Measurements from ENCODE around the gene CENPP. TPM values are rescaled to one million over a fixed set of nuclear protein-coding genes. Genes with fewer than 3 reads are reported as not detected.

CENPP gene
- total RNA-seq, 2 donors from 2014 or later: 0.78 to 2.3 TPM

DNA sequence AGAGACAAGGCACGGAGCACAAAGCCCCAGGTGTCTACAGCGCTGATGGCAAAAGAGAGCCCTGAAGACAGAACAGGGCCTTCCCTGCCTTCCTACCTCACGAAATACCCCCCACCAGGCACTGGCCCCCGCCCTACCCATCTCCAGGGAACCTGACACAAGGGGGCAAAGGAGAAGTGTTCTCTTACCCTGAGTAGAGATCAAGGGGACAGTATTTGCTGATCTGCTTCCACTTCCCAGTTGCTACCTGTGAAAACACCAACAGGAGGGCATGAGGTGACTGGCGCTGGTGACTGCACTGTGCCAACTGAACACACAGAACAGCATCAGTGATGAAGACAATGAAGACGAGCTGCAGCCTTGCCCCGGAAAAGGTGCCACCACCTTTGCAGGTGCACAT lies 316.8 kb downstream of the CENPP start:
- H3K4me3 ChIP-seq: no peak overlapping the region
- H3K4me1 ChIP-seq: no peaks in the 10 kb centered on the region
- no peak for TF ChIP-seq POLR2A (IDR thresholded peaks at IDR 0.05)
- TF ChIP-seq, protein P1, sequence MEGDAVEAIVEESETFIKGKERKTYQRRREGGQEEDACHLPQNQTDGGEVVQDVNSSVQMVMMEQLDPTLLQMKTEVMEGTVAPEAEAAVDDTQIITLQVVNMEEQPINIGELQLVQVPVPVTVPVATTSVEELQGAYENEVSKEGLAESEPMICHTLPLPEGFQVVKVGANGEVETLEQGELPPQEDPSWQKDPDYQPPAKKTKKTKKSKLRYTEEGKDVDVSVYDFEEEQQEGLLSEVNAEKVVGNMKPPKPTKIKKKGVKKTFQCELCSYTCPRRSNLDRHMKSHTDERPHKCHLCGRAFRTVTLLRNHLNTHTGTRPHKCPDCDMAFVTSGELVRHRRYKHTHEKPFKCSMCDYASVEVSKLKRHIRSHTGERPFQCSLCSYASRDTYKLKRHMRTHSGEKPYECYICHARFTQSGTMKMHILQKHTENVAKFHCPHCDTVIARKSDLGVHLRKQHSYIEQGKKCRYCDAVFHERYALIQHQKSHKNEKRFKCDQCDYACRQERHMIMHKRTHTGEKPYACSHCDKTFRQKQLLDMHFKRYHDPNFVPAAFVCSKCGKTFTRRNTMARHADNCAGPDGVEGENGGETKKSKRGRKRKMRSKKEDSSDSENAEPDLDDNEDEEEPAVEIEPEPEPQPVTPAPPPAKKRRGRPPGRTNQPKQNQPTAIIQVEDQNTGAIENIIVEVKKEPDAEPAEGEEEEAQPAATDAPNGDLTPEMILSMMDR (IDR thresholded peaks at IDR 0.05): no peak
- no peak for DNase-seq
- no peaks in the 10 kb centered on the region for H3K9me3 ChIP-seq
- intact Hi-C loops (cut with DNase I): no loop called here
- no peaks in the 10 kb centered on the region for H3K27me3 ChIP-seq
- WGBS, 2 donors: 95 to 96% methylated on average over 3 to 7 of the region's 7 CpGs
- peaks cover 0 to 25% of the 10 kb centered on the region in 2 donors for H3K36me3 ChIP-seq (replicated peaks in 1 of 2; ENCODE audit: insufficient read depth in 1 of 2, low read depth in 2 of 2)
- ATAC-seq: no peak
- H3K27ac ChIP-seq: no peak overlapping the region

DNA sequence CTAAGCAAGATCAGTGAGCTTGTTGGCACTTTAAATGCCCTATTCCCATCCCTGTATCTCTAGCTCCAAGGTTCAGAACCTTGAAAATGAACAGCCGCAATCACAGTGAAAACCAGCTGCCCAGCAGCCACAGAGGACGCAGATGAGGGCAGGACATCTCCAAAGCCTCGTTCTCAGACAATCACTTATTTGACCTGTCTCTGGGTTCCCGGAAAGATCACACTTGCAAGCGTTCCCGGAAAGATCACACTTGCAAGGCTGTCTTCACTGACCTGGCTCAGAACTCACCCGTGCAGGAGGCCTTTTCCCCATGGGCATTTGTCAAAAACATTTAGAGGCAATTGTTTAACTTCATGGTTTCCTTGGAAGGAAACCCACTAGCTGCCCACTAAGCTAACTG lies 318.5 kb downstream of the CENPP start:
- no peaks in the 10 kb centered on the region for H3K27me3 ChIP-seq
- ATAC-seq (no peak), DNase-seq (no peak)
- H3K27ac ChIP-seq: no peak overlapping the region
- intact Hi-C loops (cut with DNase I): no loop called here
- 90% methylated on average over 5 to 7 of the region's 7 CpGs for WGBS, 2 donors
- TF ChIP-seq POLR2A (IDR thresholded peaks at IDR 0.05): no peak
- TF ChIP-seq, protein P1 (IDR thresholded peaks at IDR 0.05): no peak
- no peaks in the 10 kb centered on the region for H3K9me3 ChIP-seq
- no peaks in the 10 kb centered on the region for H3K4me1 ChIP-seq
- no peak overlapping the region for H3K4me3 ChIP-seq
- H3K36me3 ChIP-seq (replicated peaks in 1 of 2; ENCODE audit: insufficient read depth in 1 of 2, low read depth in 2 of 2): peaks cover 0 to 28% of the 10 kb centered on the region in 2 donors

DNA sequence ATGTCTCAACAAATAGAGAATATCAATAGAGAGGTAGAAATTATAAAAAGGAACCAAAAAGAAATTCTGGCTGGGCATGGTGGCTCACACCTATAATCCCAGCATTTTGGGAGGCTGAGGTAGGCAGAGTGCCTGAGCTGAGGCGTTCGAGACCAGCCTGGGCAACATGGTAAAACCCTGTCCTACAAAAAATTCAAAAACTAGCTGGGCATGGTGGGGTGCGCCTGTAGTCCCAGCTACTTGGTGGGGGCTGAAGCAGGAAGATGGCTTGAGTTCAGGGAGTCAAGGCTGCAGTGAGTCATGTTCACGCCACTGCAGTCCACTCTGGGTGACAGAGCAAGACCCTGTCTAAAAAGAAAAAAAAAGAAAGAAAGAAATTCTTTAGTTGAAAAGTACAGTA lies 319.3 kb downstream of the CENPP start:
- TF ChIP-seq, protein P1 (IDR thresholded peaks at IDR 0.05): no peak
- no peak for TF ChIP-seq POLR2A (IDR thresholded peaks at IDR 0.05)
- Histone ChIP-seq H3K27me3 (no peaks in the 10 kb centered on the region), H3K4me3 (no peak overlapping the region), H3K27ac (no peak overlapping the region), H3K4me1 (no peaks in the 10 kb centered on the region), H3K36me3 (replicated peaks in 1 of 2; ENCODE audit: insufficient read depth in 1 of 2, low read depth in 2 of 2) (peaks cover 0 to 28% of the 10 kb centered on the region in 2 donors), H3K9me3 (no peaks in the 10 kb centered on the region)
- intact Hi-C loops (cut with DNase I): no loop called here
- 97 to 99% methylated on average over 4 of the region's 4 CpGs for WGBS, 2 donors
- DNase-seq: no peak
- ATAC-seq: no peak

DNA sequence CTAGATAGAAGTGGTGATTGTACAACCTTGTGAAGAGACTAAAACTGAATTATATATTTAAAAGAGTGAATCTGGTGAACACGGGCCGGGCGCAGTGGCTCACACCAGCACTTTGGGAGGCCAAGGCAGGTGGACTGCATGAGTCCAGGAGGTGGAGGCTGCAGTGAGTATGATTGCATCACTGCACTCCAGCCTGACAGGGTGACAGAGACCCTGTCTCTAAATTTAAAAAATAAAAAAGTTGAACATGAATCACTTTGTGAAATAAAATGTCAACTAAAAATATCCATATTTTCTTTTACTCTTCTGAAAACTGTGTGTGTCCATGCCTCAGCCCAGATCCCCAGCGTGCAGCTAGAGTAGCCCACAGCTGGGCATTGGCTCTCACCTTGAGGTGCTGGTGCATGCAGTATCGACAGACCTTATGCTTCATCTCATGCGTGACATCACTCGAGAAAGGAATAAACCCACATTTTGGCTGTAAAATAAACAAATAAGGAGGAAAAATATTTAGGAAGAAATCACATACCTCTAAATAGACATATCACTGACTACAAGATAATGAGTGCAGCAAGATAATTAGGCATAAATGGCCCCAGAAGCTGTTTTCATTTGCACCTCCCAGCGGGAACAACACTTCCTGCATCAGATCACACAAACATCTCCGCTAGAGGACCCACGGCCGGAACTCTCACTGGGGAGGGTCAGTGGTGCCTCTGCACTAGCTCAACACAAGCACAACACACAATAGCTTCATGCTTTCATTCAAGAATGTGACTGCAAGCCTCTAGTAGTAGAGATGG lies 322.1 kb downstream of the CENPP start:
- intact Hi-C loops (cut with DNase I): no loop called here
- DNase-seq (no peak), ATAC-seq (no peak)
- H3K4me3 ChIP-seq: no peak overlapping the region
- no peaks in the 10 kb centered on the region for H3K27me3 ChIP-seq
- H3K36me3 ChIP-seq (replicated peaks in 1 of 2; ENCODE audit: insufficient read depth in 1 of 2, low read depth in 2 of 2): peaks cover 0 to 21% of the 10 kb centered on the region in 2 donors
- TF ChIP-seq, protein P1 (IDR thresholded peaks at IDR 0.05): no peak
- TF ChIP-seq POLR2A (IDR thresholded peaks at IDR 0.05): no peak
- no peak overlapping the region for H3K27ac ChIP-seq
- H3K4me1 ChIP-seq: no peaks in the 10 kb centered on the region
- WGBS, 2 donors: 94% methylated on average over 11 of the region's 11 CpGs
- H3K9me3 ChIP-seq: no peaks in the 10 kb centered on the region

GRCh38 chr9:92648474-92648971 lies 322.8 kb downstream of the CENPP start:
- Histone ChIP-seq H3K4me3 (no peak overlapping the region), H3K27ac (no peak overlapping the region), H3K36me3 (replicated peaks in 1 of 2; ENCODE audit: insufficient read depth in 1 of 2, low read depth in 2 of 2) (peaks cover 0 to 21% of the 10 kb centered on the region in 2 donors), H3K9me3 (no peaks in the 10 kb centered on the region), H3K27me3 (no peaks in the 10 kb centered on the region), H3K4me1 (no peaks in the 10 kb centered on the region)
- ATAC-seq (no peak), DNase-seq (no peak)
- TF ChIP-seq, protein P1 (IDR thresholded peaks at IDR 0.05): no peak
- no peak for TF ChIP-seq POLR2A (IDR thresholded peaks at IDR 0.05)
- 74 to 86% methylated on average over 6 of the region's 6 CpGs for WGBS, 2 donors
- intact Hi-C loops (cut with DNase I): no loop called here

Data from body of pancreas (tissue), 4 donors.